HEK293T (cell line): Measurements from ENCODE around the gene PHF13.

Source experiments
- FOXK2 ChIP-seq: fragments of 450-650 bp; IDR thresholded peaks from 2 replicates; pipeline ENCODE4 v1.6.1; 2016; ENCODE audit warnings: mild to moderate bottlenecking
- SP1 ChIP-seq: fragments of 450-650 bp; IDR thresholded peaks from 2 replicates; pipeline ENCODE4 v1.6.1; 2017

GRCh38 chr1:6658359-6659060, 45.0 kb downstream of the PHF13 start:
- TF ChIP-seq SP1 (no peak), FOXK2 (no peak)
